Measurements from ENCODE around the gene INPP5D.

DNA sequence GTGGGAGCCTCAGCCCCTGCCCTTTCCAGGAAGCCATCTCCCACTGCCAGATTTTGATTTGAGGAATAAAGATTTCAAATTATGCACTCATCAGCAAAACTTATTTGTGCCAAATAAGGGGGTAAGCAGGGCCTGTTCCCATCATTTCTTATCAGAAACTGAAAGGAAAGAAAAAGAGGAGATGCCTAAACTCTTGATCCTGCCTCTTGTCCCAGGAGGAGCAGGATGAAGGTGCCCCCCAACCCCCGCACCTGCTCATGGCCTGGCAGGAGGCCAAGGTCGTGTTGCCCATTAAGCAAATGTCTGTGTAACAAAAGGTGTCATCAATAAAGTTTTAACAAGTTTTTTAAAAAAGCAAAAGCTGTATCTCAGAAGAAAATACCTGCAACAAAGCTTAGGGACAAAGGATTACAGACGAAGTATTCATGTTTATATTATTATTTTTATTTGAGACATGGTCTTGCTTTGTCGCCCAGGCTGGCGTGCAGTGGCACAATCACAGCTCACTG lies 80.0 kb downstream of the INPP5D start:
- TF ChIP-seq, protein P1, sequence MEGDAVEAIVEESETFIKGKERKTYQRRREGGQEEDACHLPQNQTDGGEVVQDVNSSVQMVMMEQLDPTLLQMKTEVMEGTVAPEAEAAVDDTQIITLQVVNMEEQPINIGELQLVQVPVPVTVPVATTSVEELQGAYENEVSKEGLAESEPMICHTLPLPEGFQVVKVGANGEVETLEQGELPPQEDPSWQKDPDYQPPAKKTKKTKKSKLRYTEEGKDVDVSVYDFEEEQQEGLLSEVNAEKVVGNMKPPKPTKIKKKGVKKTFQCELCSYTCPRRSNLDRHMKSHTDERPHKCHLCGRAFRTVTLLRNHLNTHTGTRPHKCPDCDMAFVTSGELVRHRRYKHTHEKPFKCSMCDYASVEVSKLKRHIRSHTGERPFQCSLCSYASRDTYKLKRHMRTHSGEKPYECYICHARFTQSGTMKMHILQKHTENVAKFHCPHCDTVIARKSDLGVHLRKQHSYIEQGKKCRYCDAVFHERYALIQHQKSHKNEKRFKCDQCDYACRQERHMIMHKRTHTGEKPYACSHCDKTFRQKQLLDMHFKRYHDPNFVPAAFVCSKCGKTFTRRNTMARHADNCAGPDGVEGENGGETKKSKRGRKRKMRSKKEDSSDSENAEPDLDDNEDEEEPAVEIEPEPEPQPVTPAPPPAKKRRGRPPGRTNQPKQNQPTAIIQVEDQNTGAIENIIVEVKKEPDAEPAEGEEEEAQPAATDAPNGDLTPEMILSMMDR (IDR thresholded peaks at IDR 0.05): no peak
- TF ChIP-seq FOSL2 (IDR thresholded peaks at IDR 0.05; ENCODE audit: borderline replicate concordance, low read depth): no peak
